PC-9 (cell line): ENCODE results near the gene LRP1B.

ENCODE experiments used
- CTCF ChIP-seq: fragments of 200-600 bp; sonication (generic); conservative IDR thresholded peaks from 2 replicates; pipeline ENCODE4 v1.6.1; 2017; ENCODE audit warnings: mixed run types, antibody characterized with exemption, mild to moderate bottlenecking, moderate library complexity
- EZH2 ChIP-seq: fragments of 200-600 bp; sonication (generic); IDR thresholded peaks from 2 replicates; pipeline ENCODE4 v1.8.0; 2017; ENCODE audit warnings: antibody characterized with exemption, low read depth

GRCh38 chr2:141824790-141825189 lies 306.0 kb downstream of the LRP1B start:
- no peak for TF ChIP-seq CTCF
- no peak for TF ChIP-seq EZH2
